IMR-90 (cell line): ENCODE measurements around the gene NRP1. TPM values are rescaled to one million over a fixed set of nuclear protein-coding genes. Genes with fewer than 3 reads are reported as not detected.

ENCODE experiments used
- ATAC-seq: fragments of 200-7000 bp; cut with Tn5 transposase; 2 replicates; pipeline ENCODE4 v1.9.1; 2020; ENCODE audit warnings: low read depth, mild to moderate bottlenecking, moderate library complexity
- BruUV-seq: library from RNA; stranded (reverse); fragments of 400-500 nt; replicated peaks from 2 replicates; lab custom pipeline; 2021; lab: Mats Ljungman, UMichigan
- CTCF ChIA-PET: fragments of 300-600 bp; formaldehyde crosslinking; extraction: SDS; loops from one replicate; lab custom pipeline; 2021; ENCODE audit warnings: antibody characterized with exemption; lab: Yijun Ruan, JAX
- POLR2A ChIA-PET: fragments of 300-600 bp; sonication (Branson Sonifier 250); formaldehyde crosslinking; loops from one replicate; lab custom pipeline; 2022; ENCODE audit warnings: antibody characterized with exemption; ENCODE audit not compliant: unreplicated experiment; lab: Charles Lee
- DNase-seq: peaks from one replicate; pipeline ENCODE4 v3.0.0; 2013
- H2AFZ ChIP-seq: replicated peaks from 2 replicates; pipeline ENCODE3; 2013; ENCODE audit warnings: low read length, mild to moderate bottlenecking; ENCODE audit not compliant: poor library complexity
- H2AK5ac ChIP-seq: 2 replicates; pipeline ENCODE4 v1.6.1; 2013; ENCODE audit warnings: low read depth, low read length, inconsistent platforms
- H2AK9ac ChIP-seq: replicated peaks from 2 replicates; pipeline ENCODE3; 2013; ENCODE audit warnings: mild to moderate bottlenecking, low read depth, low read length, moderate library complexity; ENCODE audit not compliant: poor library complexity
- H2BK120ac ChIP-seq: 2 replicates; pipeline ENCODE4 v1.6.1; 2013; ENCODE audit warnings: low read depth, low read length, inconsistent platforms
- H2BK15ac ChIP-seq: 3 replicates; pipeline ENCODE4 v1.6.1; 2013; ENCODE audit warnings: low read depth, low read length, inconsistent platforms
- H2BK20ac ChIP-seq: 2 replicates; pipeline ENCODE4 v1.6.1; 2013; ENCODE audit warnings: low read depth, mild to moderate bottlenecking, inconsistent platforms, low read length, moderate library complexity
- H2BK5ac ChIP-seq: 2 replicates; pipeline ENCODE4 v1.6.1; 2013; ENCODE audit warnings: mild to moderate bottlenecking, low read depth, low read length, inconsistent platforms; ENCODE audit not compliant: poor library complexity, severe bottlenecking
- H3K14ac ChIP-seq: replicated peaks from 2 replicates; pipeline ENCODE4 v1.6.1; 2013; ENCODE audit warnings: low read depth, low read length, inconsistent platforms
- H3K18ac ChIP-seq: 2 replicates; pipeline ENCODE4 v1.6.1; 2013; ENCODE audit warnings: low read depth, low read length, control low read depth
- H3K23ac ChIP-seq: 2 replicates; pipeline ENCODE4 v1.6.1; 2013; ENCODE audit warnings: low read depth, low read length, inconsistent platforms
- H3K27ac ChIP-seq: 2 replicates; pipeline ENCODE4 v1.5.1; 2013; ENCODE audit warnings: mild to moderate bottlenecking, control low read depth, low read length; ENCODE audit not compliant: insufficient read depth
- H3K27me3 ChIP-seq: 2 replicates; pipeline ENCODE4 v1.6.1; 2013; ENCODE audit warnings: low read length; ENCODE audit not compliant: control insufficient read depth, insufficient read depth
- H3K36me3 ChIP-seq: 2 replicates; pipeline ENCODE4 v1.6.1; 2013; ENCODE audit warnings: low read length, mixed read lengths; ENCODE audit not compliant: control insufficient read depth, insufficient read depth
- H3K4ac ChIP-seq: 2 replicates; pipeline ENCODE4 v1.6.1; 2013; ENCODE audit warnings: low read depth, low read length, inconsistent platforms
- H3K4me1 ChIP-seq: 2 replicates; pipeline ENCODE4 v1.6.1; 2013; ENCODE audit warnings: low read length, mixed read lengths; ENCODE audit not compliant: control insufficient read depth, insufficient read depth
- H3K4me2 ChIP-seq: 2 replicates; pipeline ENCODE4 v1.6.1; 2013; ENCODE audit warnings: low read depth, mild to moderate bottlenecking, control low read depth, low read length, moderate library complexity
- H3K4me3 ChIP-seq: 2 replicates; pipeline ENCODE4 v1.5.1; 2013; ENCODE audit warnings: low read depth, mild to moderate bottlenecking, control low read depth, low read length, moderate library complexity; ENCODE audit not compliant: insufficient read depth
- H3K56ac ChIP-seq: 2 replicates; pipeline ENCODE4 v1.6.1; 2013; ENCODE audit warnings: low read length, inconsistent platforms; ENCODE audit not compliant: insufficient read depth; ENCODE audit errors: extremely low read depth
- H3K79me1 ChIP-seq, 2 experiments: 2 replicates each; pipeline ENCODE4 v1.6.1; 2013; ENCODE audit warnings: low read length in 2 of 2, inconsistent platforms in 1 of 2, low read depth in 1 of 2
- H3K9ac ChIP-seq: 2 replicates; pipeline ENCODE4 v1.6.1; 2013; ENCODE audit warnings: low read depth, low read length, control low read depth
- H3K9me1 ChIP-seq: 2 replicates; pipeline ENCODE4 v1.6.1; 2013; ENCODE audit warnings: low read length, inconsistent platforms; ENCODE audit not compliant: insufficient read depth
- H3K9me3 ChIP-seq: 2 replicates; pipeline ENCODE4 v1.6.1; 2013; ENCODE audit warnings: low read length; ENCODE audit not compliant: control insufficient read depth, insufficient read depth
- H4K20me1 ChIP-seq: 2 replicates; pipeline ENCODE4 v1.6.1; 2013; ENCODE audit warnings: low read length, inconsistent platforms; ENCODE audit not compliant: insufficient read depth
- H4K5ac ChIP-seq: 2 replicates; pipeline ENCODE4 v1.6.1; 2013; ENCODE audit warnings: mild to moderate bottlenecking, low read depth, low read length, control low read depth
- H4K8ac ChIP-seq, 2 experiments: 2 replicates each; pipeline ENCODE4 v1.6.1; 2013; ENCODE audit warnings: low read depth in 2 of 2, low read length in 2 of 2, control low read depth in 1 of 2, inconsistent platforms in 1 of 2
- H4K91ac ChIP-seq: 2 replicates; pipeline ENCODE4 v1.6.1; 2013; ENCODE audit warnings: low read depth, low read length, inconsistent platforms; ENCODE audit not compliant: insufficient read depth
- BHLHE40 ChIP-seq: fragments of 150-350 bp; IDR thresholded peaks from 2 replicates; pipeline ENCODE4 v1.6.1; 2016; ENCODE audit warnings: mild to moderate bottlenecking, low read depth, low read length
- CEBPB ChIP-seq: IDR thresholded peaks from 2 replicates; pipeline ENCODE4 v1.6.1; 2012; ENCODE audit warnings: low read depth, low read length, improper control_type of control experiment
- CHD1 ChIP-seq: IDR thresholded peaks from 2 replicates; pipeline ENCODE4 v1.6.1; 2012; ENCODE audit warnings: low read depth, low read length, improper control_type of control experiment
- CTCF ChIP-seq: conservative IDR thresholded peaks from 2 replicates; pipeline ENCODE4 v1.5.1; 2012; ENCODE audit warnings: mild to moderate bottlenecking, low read depth, low read length, improper control_type of control experiment
- ELK1 ChIP-seq: fragments of 150-350 bp; IDR thresholded peaks from 2 replicates; pipeline ENCODE4 v1.6.1; 2016; ENCODE audit warnings: low read depth, mild to moderate bottlenecking, low read length, moderate library complexity, borderline replicate concordance
- FOS ChIP-seq: fragments of 150-350 bp; IDR thresholded peaks from 2 replicates; pipeline ENCODE4 v1.6.1; 2016; ENCODE audit warnings: low read depth, low read length
- MAFK ChIP-seq: IDR thresholded peaks from 2 replicates; pipeline ENCODE4 v1.6.1; 2012; ENCODE audit warnings: low read depth, low read length, improper control_type of control experiment
- MAZ ChIP-seq: IDR thresholded peaks from 2 replicates; pipeline ENCODE4 v1.6.1; 2012; ENCODE audit warnings: low read depth, mild to moderate bottlenecking, low read length, improper control_type of control experiment, moderate library complexity, borderline replicate concordance
- MXI1 ChIP-seq: IDR thresholded peaks from 2 replicates; pipeline ENCODE4 v1.6.1; 2012; ENCODE audit warnings: low read depth, mild to moderate bottlenecking, low read length, moderate library complexity, borderline replicate concordance
- NFE2L2 ChIP-seq: fragments of 150-350 bp; IDR thresholded peaks from 2 replicates; pipeline ENCODE4 v1.6.1; 2016; ENCODE audit warnings: low read depth, mild to moderate bottlenecking, low read length
- POLR2A ChIP-seq: IDR thresholded peaks from 2 replicates; pipeline ENCODE4 v1.6.1; 2012; ENCODE audit warnings: mild to moderate bottlenecking, low read depth, low read length
- RAD21 ChIP-seq: IDR thresholded peaks from 2 replicates; pipeline ENCODE4 v1.6.1; 2012; ENCODE audit warnings: low read length, improper control_type of control experiment
- RCOR1 ChIP-seq: IDR thresholded peaks from 2 replicates; pipeline ENCODE4 v1.6.1; 2012; ENCODE audit warnings: mild to moderate bottlenecking, low read length, improper control_type of control experiment; ENCODE audit not compliant: insufficient replicate concordance
- RFX5 ChIP-seq: IDR thresholded peaks from 2 replicates; pipeline ENCODE4 v1.8.0; 2012; ENCODE audit warnings: low read depth, mild to moderate bottlenecking, low read length, moderate library complexity
- SMC3 ChIP-seq: fragments of 150-350 bp; IDR thresholded peaks from 2 replicates; pipeline ENCODE4 v1.6.1; 2016; ENCODE audit warnings: low read depth, mild to moderate bottlenecking, antibody characterized with exemption, low read length, moderate library complexity
- WGBS, 2 experiments: methylation state at CpG; one replicate each; pipeline versions ENCODE4 v1.1.5 to v1.1.7; 2013; ENCODE audit warnings: missing lambda C conversion rate in 2 of 2; ENCODE audit not compliant: insufficient read length in 1 of 2; ENCODE audit errors: extremely low coverage in 2 of 2; 5-methylcytosine and 5-hydroxymethylcytosine counted together
- dilution Hi-C: fragments of 300-500 bp; cut with HindIII; formaldehyde crosslinking; loops from one replicate; pipeline ENCODE4 v1.14.3; 2018; ENCODE audit warnings: low sequenced_read_pairs; ENCODE audit not compliant: unreplicated experiment
- in situ Hi-C: fragments of 300-500 bp; cut with MboI; formaldehyde crosslinking; loops from 3 replicates; pipeline ENCODE4 v1.14.3; 2019; ENCODE audit warnings: low sequenced_read_pairs, inconsistent platforms, mixed read lengths
- intact Hi-C: fragments of 100-400 bp; cut with micrococcal nuclease; formaldehyde crosslinking; loops from 2 replicates; pipeline ENCODE4 v1.10.0; 2022
- polyA plus RNA-seq, 3 experiments: library from polyadenylated mRNA; depleted of rRNA; stranded (reverse); fragments of >200 nt; gene quantifications; 2 replicates each; pipeline ENCODE4 v1.2.3, GENCODE V29; 2012; ENCODE audit warnings: low replicate concordance in 1 of 3
- total RNA-seq: library from RNA; depleted of rRNA; stranded (reverse); fragments of >200 nt; gene quantifications from 2 replicates; pipeline ENCODE4 v1.2.3, GENCODE V29; 2012
- TF ChIP-seq, protein P1 (sequence below): fragments of 150-350 bp; IDR thresholded peaks from 2 replicates; pipeline ENCODE4 v1.6.1; 2017; ENCODE audit warnings: mild to moderate bottlenecking, antibody characterized with exemption, low read length, low read depth

The NRP1 gene
- total and polyA plus RNA-seq, 2 of the 4 experiments (the other 2 are of a cell fraction) = 108 to 227 TPM

- Histone ChIP-seq H3K4me2 (no peak overlapping the region), H2AK9ac (no peak overlapping the region), H3K79me1 (no peaks in the 10 kb centered on the region), H3K4me3 (no peak overlapping the region), H3K18ac (peak overlapping the region; percentile 81; the same call in 1 of the 2 replicates), H3K4ac (0 out of 2 replicates have a peak overlapping the region, but pooled peaks have one; percentile 35), H4K20me1 (no peaks in the 10 kb centered on the region), H2BK20ac (peak overlapping the region; percentile 30), H3K14ac (peak overlapping the region; percentile 33; the same call in 1 of the 2 replicates), H3K27ac (no peak overlapping the region), H3K56ac (peak overlapping the region; percentile 13; the same call in 1 of the 2 replicates), H4K5ac (peak overlapping the region; percentile 9; the same call in 1 of the 2 replicates), H4K91ac (peak overlapping the region; percentile 36), H2BK5ac (no peak overlapping the region), H3K9me1 (0 out of 2 replicates have a peak, but pooled peaks cover 8% of the 10 kb centered on the region), H2AK5ac (no peak overlapping the region), H4K8ac (no peak overlapping the region; a peak in 1 of 4 replicates), H3K36me3 (no peaks in the 10 kb centered on the region), H2AFZ (no peak overlapping the region), H2BK120ac (peak overlapping the region; percentile 81; the same call in 1 of the 2 replicates), H2BK15ac (peak overlapping the region; percentile 10; the same call in 1 of the 3 replicates), H3K9ac (no peak overlapping the region), H3K4me1 (peaks cover 9% of the 10 kb centered on the region), H3K27me3 (no peaks in the 10 kb centered on the region), H3K9me3 (no peaks in the 10 kb centered on the region), H3K23ac (no peak overlapping the region)
- WGBS, 2 experiments = no CpG with 5 or more reads among the region's 5 CpGs
- POLR2A ChIA-PET = no interaction called here
- DNase-seq = no peak
- TF ChIP-seq RFX5 (no peak), NFE2L2 (no peak), CTCF (no peak), CEBPB (no peak), CHD1 (no peak), MAFK (no peak), POLR2A (no peak), SMC3 (no peak), FOS (no peak), ELK1 (no peak), MAZ (no peak), RCOR1 (no peak), BHLHE40 (no peak), RAD21 (no peak), MXI1 (no peak)
- TF ChIP-seq, protein P1, sequence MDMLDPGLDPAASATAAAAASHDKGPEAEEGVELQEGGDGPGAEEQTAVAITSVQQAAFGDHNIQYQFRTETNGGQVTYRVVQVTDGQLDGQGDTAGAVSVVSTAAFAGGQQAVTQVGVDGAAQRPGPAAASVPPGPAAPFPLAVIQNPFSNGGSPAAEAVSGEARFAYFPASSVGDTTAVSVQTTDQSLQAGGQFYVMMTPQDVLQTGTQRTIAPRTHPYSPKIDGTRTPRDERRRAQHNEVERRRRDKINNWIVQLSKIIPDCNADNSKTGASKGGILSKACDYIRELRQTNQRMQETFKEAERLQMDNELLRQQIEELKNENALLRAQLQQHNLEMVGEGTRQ = no peak
- ATAC-seq = no peak
- CTCF ChIA-PET = interaction anchor here (3.0 to 3.2 kb wide), 2 partner anchors 39 to 145 kb away, joined by 11 to 18 read pairs; no protein-coding TSS in a partner anchor
- dilution Hi-C loops = no loop called here
- intact Hi-C loops = loop anchor here (10.0 kb wide), 1 partner anchor 360 kb away; no protein-coding TSS in a partner anchor
- no TSS peak for BruUV-seq
- in situ Hi-C loops = loop anchor here (10.0 kb wide), 1 partner anchor 140 kb away; no protein-coding TSS in a partner anchor
Measured at GRCh38 chr10:33154590-33154989, 179.9 kb downstream of the NRP1 start.
